ENCODE data around the gene LENEP. TPM values are rescaled to one million over a fixed set of nuclear protein-coding genes. Genes with fewer than 3 reads are reported as not detected.

LENEP gene
- total RNA-seq (under 1 TPM; 0.77 to 0.91 TPM), polyA plus RNA-seq (not detected), total RNA-seq (0 to 0.44 (median 0.22) reads per million in 6 experiments)

- H3K4me1 Mint-ChIP-seq = peaks cover 12 to 32% (median 29%) of the 10 kb centered on the region in 4 donors
- H3K4me3 Mint-ChIP-seq = no peak within 1 kb of the TSS
- POLR2A ChIA-PET = interaction anchor here (0.6 to 3.1 kb wide), 9 partner anchors 8 to 619 kb away, joined by 3 to 25 read pairs (median 3); partner anchors contain the start of genes FLAD1, PMVK and PYGO2
- peaks cover 0 to 21% (median 3%) of the 10 kb centered on the region in 3 donors for H3K36me3 Mint-ChIP-seq
- H3K27ac Mint-ChIP-seq = peak within 1 kb of the TSS in 1 of 10 donors; percentile 40
- H3K9me3 Mint-ChIP-seq = no peaks in the 10 kb centered on the region
- DNase-seq = no peak
- ATAC-seq = no peak
- H3K27me3 Mint-ChIP-seq = peaks cover 0 to 12% (median 0%) of the 10 kb centered on the region in 5 donors
Observed at GRCh38 chr1:154993572-154994268, at the start of gene LENEP. Gene LENEP (plus strand): TSS chr1:154993586. CDS start chr1:154993608, 22 bp downstream.

GRCh38 chr1:154943649-154944400 is 49.6 kb upstream of the LENEP start:
- Mint-ChIP-seq H3K27ac (peak overlapping the region; percentile 78 to 94 (median 90)), H3K36me3 (peaks cover 0 to 46% (median 5%) of the 10 kb centered on the region in 3 donors), H3K9me3 (no peaks in the 10 kb centered on the region), H3K27me3 (no peaks in the 10 kb centered on the region), H3K4me1 (peaks cover 24 to 64% (median 55%) of the 10 kb centered on the region in 4 donors), H3K4me3 (peak overlapping the region in 5 of 10 donors; percentile 8 to 74 (median 38))
- POLR2A ChIA-PET = interaction anchor here (0.6 to 1.5 kb wide), 9 partner anchors 17 to 976 kb away, joined by 3 to 7 read pairs (median 3); partner anchors contain the start of genes CREB3L4 and PYGO2
- DNase-seq (peak in 1 of 10 donors; percentile 35), ATAC-seq (peak in 1 of 2 donors; percentile 24)

GRCh38 chr1:154944401-154945159 is 48.8 kb upstream of the LENEP start:
- H3K9me3 Mint-ChIP-seq = no peaks in the 10 kb centered on the region
- H3K27ac Mint-ChIP-seq = peak overlapping the region in 9 of 10 donors; percentile 74 to 95 (median 91)
- ATAC-seq (no peak), DNase-seq (no peak)
- peak overlapping the region in 1 of 10 donors; percentile 15 for H3K4me3 Mint-ChIP-seq
- POLR2A ChIA-PET = interaction anchor here (1.0 to 1.9 kb wide), 8 partner anchors 8 to 384 kb away, joined by 3 to 8 read pairs (median 3); partner anchors contain the start of genes PMVK and PYGO2
- H3K36me3 Mint-ChIP-seq = peaks cover 0 to 52% (median 5%) of the 10 kb centered on the region in 3 donors
- no peaks in the 10 kb centered on the region for H3K27me3 Mint-ChIP-seq
- H3K4me1 Mint-ChIP-seq = peaks cover 23 to 64% (median 54%) of the 10 kb centered on the region in 4 donors

- peaks cover 0 to 57% (median 5%) of the 10 kb centered on the region in 3 donors for H3K36me3 Mint-ChIP-seq
Observed at GRCh38 chr1:154945160-154945961, 48.0 kb upstream of the LENEP start.

GRCh38 chr1:154945962-154946850 is 47.2 kb upstream of the LENEP start:
- ATAC-seq (no peak), DNase-seq (no peak)
- no peaks in the 10 kb centered on the region for H3K9me3 Mint-ChIP-seq
- peaks cover 23 to 60% (median 51%) of the 10 kb centered on the region in 4 donors for H3K4me1 Mint-ChIP-seq
- no peaks in the 10 kb centered on the region for H3K27me3 Mint-ChIP-seq
- POLR2A ChIA-PET = interaction anchor here (0.6 to 1.9 kb wide), 2 partner anchors 9 kb away, joined by 3 to 8 read pairs; partner anchors contain the start of gene PMVK
- H3K36me3 Mint-ChIP-seq = peaks cover 0 to 65% (median 10%) of the 10 kb centered on the region in 3 donors
- H3K4me3 Mint-ChIP-seq = peak overlapping the region in 2 of 10 donors; percentile 26 to 45
- H3K27ac Mint-ChIP-seq = peak overlapping the region in 8 of 10 donors; percentile 41 to 95 (median 72)

More at GRCh38 chr1:154945160-154945961, 48.0 kb upstream of the LENEP start:
- Mint-ChIP-seq H3K27me3 (no peaks in the 10 kb centered on the region), H3K27ac (peak overlapping the region in 7 of 10 donors; percentile 20 to 95 (median 43)), H3K9me3 (no peaks in the 10 kb centered on the region), H3K4me1 (peaks cover 23 to 60% (median 51%) of the 10 kb centered on the region in 4 donors), H3K4me3 (no peak overlapping the region)
- ATAC-seq (no peak), DNase-seq (no peak)
- POLR2A ChIA-PET = interaction anchor here (1.3 to 1.9 kb wide), 3 partner anchors 8 to 72 kb away, joined by 3 to 8 read pairs (median 6); partner anchors contain the start of genes PMVK and PYGO2

GRCh38 chr1:154948079-154948478 is 45.3 kb upstream of the LENEP start:
- ATAC-seq = no peak
- Mint-ChIP-seq H3K27me3 (no peaks in the 10 kb centered on the region), H3K4me1 (peaks cover 35 to 60% (median 56%) of the 10 kb centered on the region in 4 donors), H3K36me3 (peaks cover 0 to 71% (median 10%) of the 10 kb centered on the region in 3 donors), H3K9me3 (no peaks in the 10 kb centered on the region), H3K27ac (peak overlapping the region in 4 of 10 donors; percentile 40 to 92 (median 60)), H3K4me3 (no peak overlapping the region)
- DNase-seq = no peak
- POLR2A ChIA-PET = interaction anchor here (0.5 to 2.4 kb wide), 6 partner anchors 8 to 163 kb away, joined by 3 to 18 read pairs (median 4); partner anchors contain the start of genes PMVK and PYGO2

GRCh38 chr1:154951901-154952657 is 41.3 kb upstream of the LENEP start:
- Mint-ChIP-seq H3K4me3 (peak overlapping the region; percentile 95 to 100 (median 98)), H3K9me3 (no peaks in the 10 kb centered on the region), H3K4me1 (peaks cover 45 to 78% (median 69%) of the 10 kb centered on the region in 4 donors), H3K36me3 (peaks cover 0 to 41% (median 13%) of the 10 kb centered on the region in 3 donors), H3K27me3 (no peaks in the 10 kb centered on the region), H3K27ac (peak overlapping the region; percentile 97 to 100 (median 100))
- POLR2A ChIA-PET = interaction anchor here (0.6 to 7.9 kb wide), 11 partner anchors 8 to 283 kb away, joined by 3 to 87 read pairs (median 7); partner anchors contain the start of genes CKS1B, FLAD1, PMVK and PYGO2
- ATAC-seq (peak; percentile 26 to 47), DNase-seq (peak in 9 of 10 donors; percentile 43 to 82 (median 71))

- ATAC-seq = no peak
- peak overlapping the region; percentile 95 to 100 (median 98) for H3K4me3 Mint-ChIP-seq
- no peaks in the 10 kb centered on the region for H3K9me3 Mint-ChIP-seq
- H3K4me1 Mint-ChIP-seq = peaks cover 45 to 84% (median 71%) of the 10 kb centered on the region in 4 donors
- peaks cover 0 to 35% (median 13%) of the 10 kb centered on the region in 3 donors for H3K36me3 Mint-ChIP-seq
- POLR2A ChIA-PET = interaction anchor here (0.6 to 7.9 kb wide), 11 partner anchors 7 to 65 kb away, joined by 3 to 87 read pairs (median 7); partner anchors contain the start of genes CKS1B, FLAD1, PMVK and PYGO2
- peak overlapping the region; percentile 97 to 100 (median 100) for H3K27ac Mint-ChIP-seq
- no peak for DNase-seq
- no peaks in the 10 kb centered on the region for H3K27me3 Mint-ChIP-seq
Observed at GRCh38 chr1:154952664-154953063, 40.7 kb upstream of the LENEP start.

GRCh38 chr1:154953611-154954038 is 39.8 kb upstream of the LENEP start:
- Mint-ChIP-seq H3K4me1 (peaks cover 44 to 87% (median 70%) of the 10 kb centered on the region in 4 donors), H3K27ac (peak overlapping the region; percentile 97 to 100 (median 100)), H3K9me3 (no peaks in the 10 kb centered on the region), H3K4me3 (peak overlapping the region; percentile 95 to 100 (median 98)), H3K27me3 (no peaks in the 10 kb centered on the region), H3K36me3 (peaks cover 0 to 31% (median 10%) of the 10 kb centered on the region in 3 donors)
- POLR2A ChIA-PET = interaction anchor here (0.9 to 7.9 kb wide), 7 partner anchors 8 to 326 kb away, joined by 3 to 87 read pairs (median 7); partner anchors contain the start of genes CKS1B, PMVK, PYGO2 and SHC1
- no peak for DNase-seq
- no peak for ATAC-seq
